HepG2 (cell line): ENCODE results near the gene CFAP54. TPM values are rescaled to one million over a fixed set of nuclear protein-coding genes. Genes with fewer than 3 reads are reported as not detected.

ENCODE experiments used
- CBX2 ChIP-seq, 2 experiments: fragments of 200-600 bp in 1 of 2; sonication (generic); formaldehyde crosslinking in 1 of 2; IDR thresholded peaks; 2 replicates each; pipeline versions ENCODE4 v1.7.0 to v1.8.1; 2018 to 2022; ENCODE audit warnings: low read depth in 2 of 2, low read length in 1 of 2, mild to moderate bottlenecking in 1 of 2, missing genetic modification reagents in 1 of 2
- KLF12 ChIP-seq: sonication (generic); formaldehyde crosslinking; IDR thresholded peaks from 2 replicates; pipeline ENCODE4 v1.4.0; 2020; ENCODE audit warnings: missing genetic modification reagents, borderline replicate concordance
- NFAT5 ChIP-seq: sonication (generic); formaldehyde crosslinking; IDR thresholded peaks from 2 replicates; pipeline ENCODE4 v1.4.0; 2020; ENCODE audit warnings: missing genetic modification reagents
- RFXAP ChIP-seq: sonication (generic); formaldehyde crosslinking; IDR thresholded peaks from 2 replicates; pipeline ENCODE4 v1.4.0; 2020; ENCODE audit warnings: missing genetic modification reagents, borderline replicate concordance
- ZNF317 ChIP-seq: sonication (generic); formaldehyde crosslinking; IDR thresholded peaks from 2 replicates; pipeline ENCODE4 v1.5.0; 2020; ENCODE audit warnings: mild to moderate bottlenecking, missing genetic modification reagents
- ZNF672 ChIP-seq: sonication (generic); formaldehyde crosslinking; IDR thresholded peaks from 2 replicates; pipeline ENCODE4 v1.8.1; 2022; ENCODE audit warnings: missing genetic modification reagents
- ZNF740 ChIP-seq: sonication (generic); formaldehyde crosslinking; IDR thresholded peaks from 2 replicates; pipeline ENCODE4 v1.4.0; 2020; ENCODE audit warnings: missing genetic modification reagents
- polyA plus RNA-seq, 8 experiments: library from polyadenylated mRNA; depleted of rRNA in 3 of 8; stranded (reverse) in 7 of 8; unstranded in 1 of 8; fragments of >200 nt; fragmentation: Illumina TruSeq in 4 of 8; extraction: Trizol in 4 of 8; gene quantifications; 2 replicates each; pipeline versions ENCODE4 v1.2.1 to v1.2.3, GENCODE V29; 2011 to 2016; ENCODE audit warnings: low read depth in 4 of 8, missing spikeins in 1 of 8, mixed read lengths in 1 of 8; ENCODE audit not compliant: insufficient read depth in 1 of 8
- total RNA-seq, 5 experiments: library from RNA; depleted of rRNA; stranded (reverse); fragments of >200 nt; fragmentation: Illumina TruSeq; extraction: Trizol; gene quantifications; 2 replicates each; pipeline ENCODE4 v1.2.3, GENCODE V29; 2016; ENCODE audit warnings: low read depth in 1 of 5
- TF ChIP-seq, protein P1 (sequence below): sonication (generic); formaldehyde crosslinking; conservative IDR thresholded peaks from 2 replicates; pipeline ENCODE4 v1.4.0; 2020; ENCODE audit warnings: missing genetic modification reagents
- TF ChIP-seq, protein P2 (sequence below): sonication (generic); formaldehyde crosslinking; IDR thresholded peaks from 2 replicates; pipeline ENCODE4 v1.5.0; 2020; ENCODE audit warnings: mild to moderate bottlenecking, missing genetic modification reagents, borderline replicate concordance
- TF ChIP-seq, protein P3 (sequence below): sonication (generic); formaldehyde crosslinking; IDR thresholded peaks from 2 replicates; pipeline ENCODE4 v1.5.0; 2020; ENCODE audit warnings: mild to moderate bottlenecking, missing genetic modification reagents
- TF ChIP-seq, protein P4 (sequence below): sonication (generic); formaldehyde crosslinking; IDR thresholded peaks from 2 replicates; pipeline ENCODE4 v1.4.0; 2020; ENCODE audit warnings: missing genetic modification reagents; ENCODE audit errors: not compliant biosample characterization

The CFAP54 gene
- total and polyA plus RNA-seq, 2 of the 13 experiments (the other 11 are each of a cell fraction or from before 2014, with no cell fraction given), result not detected

DNA sequence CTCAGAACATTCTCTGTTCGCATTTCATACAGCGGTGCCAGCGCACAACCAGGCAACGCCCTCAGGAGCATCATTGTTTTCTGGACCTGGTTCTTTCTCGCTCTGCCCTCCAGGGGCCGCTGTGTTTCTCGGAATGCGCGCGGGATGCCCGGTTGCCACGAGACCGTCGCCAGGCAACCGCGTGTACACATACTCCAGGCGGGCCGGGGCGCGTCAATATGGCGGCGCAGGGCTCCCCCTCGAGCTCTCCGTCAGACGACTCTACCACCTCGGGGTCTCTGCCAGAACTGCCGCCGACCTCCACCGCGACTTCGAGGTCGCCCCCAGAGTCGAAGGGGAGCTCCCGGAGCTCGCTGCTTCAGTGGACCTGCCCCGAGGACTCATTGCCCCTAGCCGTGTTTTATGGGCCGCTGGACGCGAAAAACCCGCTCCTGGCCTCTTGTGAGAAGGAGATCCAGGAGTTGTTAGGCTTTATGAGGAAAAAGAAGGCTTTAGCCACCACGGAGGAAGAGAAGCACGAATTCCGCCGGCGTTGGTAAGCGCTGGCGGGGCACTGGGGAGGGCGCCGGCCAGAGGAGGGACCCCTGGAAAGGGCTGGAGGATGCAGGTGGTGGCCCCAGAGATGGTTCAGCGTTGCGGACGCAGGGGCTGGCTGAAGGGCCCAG, at the start of gene CFAP54 (continued):
- TF ChIP-seq, protein P1, sequence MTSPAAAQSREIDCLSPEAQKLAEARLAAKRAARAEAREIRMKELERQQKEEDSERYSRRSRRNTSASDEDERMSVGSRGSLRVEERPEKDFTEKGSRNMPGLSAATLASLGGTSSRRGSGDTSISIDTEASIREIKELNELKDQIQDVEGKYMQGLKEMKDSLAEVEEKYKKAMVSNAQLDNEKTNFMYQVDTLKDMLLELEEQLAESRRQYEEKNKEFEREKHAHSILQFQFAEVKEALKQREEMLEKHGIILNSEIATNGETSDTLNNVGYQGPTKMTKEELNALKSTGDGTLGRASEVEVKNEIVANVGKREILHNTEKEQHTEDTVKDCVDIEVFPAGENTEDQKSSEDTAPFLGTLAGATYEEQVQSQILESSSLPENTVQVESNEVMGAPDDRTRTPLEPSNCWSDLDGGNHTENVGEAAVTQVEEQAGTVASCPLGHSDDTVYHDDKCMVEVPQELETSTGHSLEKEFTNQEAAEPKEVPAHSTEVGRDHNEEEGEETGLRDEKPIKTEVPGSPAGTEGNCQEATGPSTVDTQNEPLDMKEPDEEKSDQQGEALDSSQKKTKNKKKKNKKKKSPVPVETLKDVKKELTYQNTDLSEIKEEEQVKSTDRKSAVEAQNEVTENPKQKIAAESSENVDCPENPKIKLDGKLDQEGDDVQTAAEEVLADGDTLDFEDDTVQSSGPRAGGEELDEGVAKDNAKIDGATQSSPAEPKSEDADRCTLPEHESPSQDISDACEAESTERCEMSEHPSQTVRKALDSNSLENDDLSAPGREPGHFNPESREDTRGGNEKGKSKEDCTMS, result no peak
- no peak for TF ChIP-seq CBX2 (IDR thresholded peaks at IDR 0.05; ENCODE audit: low read depth, low read length)
- TF ChIP-seq CBX2 (CRISPR knock-in tag; IDR thresholded peaks at IDR 0.05; ENCODE audit: low read depth), result no peak
- TF ChIP-seq, protein P2, sequence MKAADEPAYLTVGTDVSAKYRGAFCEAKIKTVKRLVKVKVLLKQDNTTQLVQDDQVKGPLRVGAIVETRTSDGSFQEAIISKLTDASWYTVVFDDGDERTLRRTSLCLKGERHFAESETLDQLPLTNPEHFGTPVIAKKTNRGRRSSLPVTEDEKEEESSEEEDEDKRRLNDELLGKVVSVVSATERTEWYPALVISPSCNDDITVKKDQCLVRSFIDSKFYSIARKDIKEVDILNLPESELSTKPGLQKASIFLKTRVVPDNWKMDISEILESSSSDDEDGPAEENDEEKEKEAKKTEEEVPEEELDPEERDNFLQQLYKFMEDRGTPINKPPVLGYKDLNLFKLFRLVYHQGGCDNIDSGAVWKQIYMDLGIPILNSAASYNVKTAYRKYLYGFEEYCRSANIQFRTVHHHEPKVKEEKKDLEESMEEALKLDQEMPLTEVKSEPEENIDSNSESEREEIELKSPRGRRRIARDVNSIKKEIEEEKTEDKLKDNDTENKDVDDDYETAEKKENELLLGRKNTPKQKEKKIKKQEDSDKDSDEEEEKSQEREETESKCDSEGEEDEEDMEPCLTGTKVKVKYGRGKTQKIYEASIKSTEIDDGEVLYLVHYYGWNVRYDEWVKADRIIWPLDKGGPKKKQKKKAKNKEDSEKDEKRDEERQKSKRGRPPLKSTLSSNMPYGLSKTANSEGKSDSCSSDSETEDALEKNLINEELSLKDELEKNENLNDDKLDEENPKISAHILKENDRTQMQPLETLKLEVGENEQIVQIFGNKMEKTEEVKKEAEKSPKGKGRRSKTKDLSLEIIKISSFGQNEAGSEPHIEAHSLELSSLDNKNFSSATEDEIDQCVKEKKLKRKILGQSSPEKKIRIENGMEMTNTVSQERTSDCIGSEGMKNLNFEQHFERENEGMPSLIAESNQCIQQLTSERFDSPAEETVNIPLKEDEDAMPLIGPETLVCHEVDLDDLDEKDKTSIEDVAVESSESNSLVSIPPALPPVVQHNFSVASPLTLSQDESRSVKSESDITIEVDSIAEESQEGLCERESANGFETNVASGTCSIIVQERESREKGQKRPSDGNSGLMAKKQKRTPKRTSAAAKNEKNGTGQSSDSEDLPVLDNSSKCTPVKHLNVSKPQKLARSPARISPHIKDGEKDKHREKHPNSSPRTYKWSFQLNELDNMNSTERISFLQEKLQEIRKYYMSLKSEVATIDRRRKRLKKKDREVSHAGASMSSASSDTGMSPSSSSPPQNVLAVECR, result peak; percentile 95
- TF ChIP-seq RFXAP (CRISPR knock-in tag), result no peak; the same call in 1 of the 2 replicates
- no peak for TF ChIP-seq NFAT5 (CRISPR knock-in tag)
- TF ChIP-seq, protein P3, sequence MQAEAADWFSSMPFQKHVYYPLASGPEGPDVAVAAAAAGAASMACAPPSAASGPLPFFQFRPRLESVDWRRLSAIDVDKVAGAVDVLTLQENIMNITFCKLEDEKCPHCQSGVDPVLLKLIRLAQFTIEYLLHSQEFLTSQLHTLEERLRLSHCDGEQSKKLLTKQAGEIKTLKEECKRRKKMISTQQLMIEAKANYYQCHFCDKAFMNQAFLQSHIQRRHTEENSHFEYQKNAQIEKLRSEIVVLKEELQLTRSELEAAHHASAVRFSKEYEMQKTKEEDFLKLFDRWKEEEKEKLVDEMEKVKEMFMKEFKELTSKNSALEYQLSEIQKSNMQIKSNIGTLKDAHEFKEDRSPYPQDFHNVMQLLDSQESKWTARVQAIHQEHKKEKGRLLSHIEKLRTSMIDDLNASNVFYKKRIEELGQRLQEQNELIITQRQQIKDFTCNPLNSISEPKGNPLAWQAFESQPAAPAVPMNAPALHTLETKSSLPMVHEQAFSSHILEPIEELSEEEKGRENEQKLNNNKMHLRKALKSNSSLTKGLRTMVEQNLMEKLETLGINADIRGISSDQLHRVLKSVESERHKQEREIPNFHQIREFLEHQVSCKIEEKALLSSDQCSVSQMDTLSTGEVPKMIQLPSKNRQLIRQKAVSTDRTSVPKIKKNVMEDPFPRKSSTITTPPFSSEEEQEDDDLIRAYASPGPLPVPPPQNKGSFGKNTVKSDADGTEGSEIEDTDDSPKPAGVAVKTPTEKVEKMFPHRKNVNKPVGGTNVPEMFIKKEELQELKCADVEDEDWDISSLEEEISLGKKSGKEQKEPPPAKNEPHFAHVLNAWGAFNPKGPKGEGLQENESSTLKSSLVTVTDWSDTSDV (CRISPR knock-in tag), result no peak
- TF ChIP-seq, protein P4, sequence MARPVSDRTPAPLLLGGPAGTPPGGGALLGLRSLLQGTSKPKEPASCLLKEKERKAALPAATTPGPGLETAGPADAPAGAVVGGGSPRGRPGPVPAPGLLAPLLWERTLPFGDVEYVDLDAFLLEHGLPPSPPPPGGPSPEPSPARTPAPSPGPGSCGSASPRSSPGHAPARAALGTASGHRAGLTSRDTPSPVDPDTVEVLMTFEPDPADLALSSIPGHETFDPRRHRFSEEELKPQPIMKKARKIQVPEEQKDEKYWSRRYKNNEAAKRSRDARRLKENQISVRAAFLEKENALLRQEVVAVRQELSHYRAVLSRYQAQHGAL (CRISPR knock-in tag), result no peak
- TF ChIP-seq ZNF317 (CRISPR knock-in tag), result no peak
- TF ChIP-seq ZNF740 (CRISPR knock-in tag), result no peak
- no peak for TF ChIP-seq ZNF672 (CRISPR knock-in tag)
- no peak for TF ChIP-seq KLF12 (CRISPR knock-in tag)
